ENCODE results near the gene WWP2.
"Not testable (repeated sequence)": the region's sequence is repeated elsewhere in the genome, so short reads cannot be mapped to it uniquely, and the experiment has no call there.

Gene WWP2

GRCh38 chr16:69969657-69970056 lies 207.5 kb downstream of the WWP2 start:
- not testable (repeated sequence) for H3K4me3 ChIP-seq (ENCODE audit: low read length); H3K27ac ChIP-seq (ENCODE audit: low read depth, low read length); H3K9ac ChIP-seq (ENCODE audit: low read length); H3K4me1 ChIP-seq (ENCODE audit: control insufficient read depth, insufficient read depth, low read length); H3K27me3 ChIP-seq (ENCODE audit: control insufficient read depth, insufficient read depth, low read length); H3K36me3 ChIP-seq (ENCODE audit: control insufficient read depth, insufficient read depth, low read length)

- H3K4me1 ChIP-seq (ENCODE audit: control insufficient read depth, insufficient read depth, low read length); H3K27me3 ChIP-seq (ENCODE audit: control insufficient read depth, insufficient read depth, low read length); H3K4me3 ChIP-seq (ENCODE audit: low read length); H3K27ac ChIP-seq (ENCODE audit: low read depth, low read length); H3K9ac ChIP-seq (ENCODE audit: low read length); H3K36me3 ChIP-seq (ENCODE audit: control insufficient read depth, insufficient read depth, low read length): not testable (repeated sequence)
These were observed 210.0 kb downstream of the WWP2 start for GRCh38 chr16:69972120-69972519.

- not testable (repeated sequence) for H3K4me1 ChIP-seq (ENCODE audit: control insufficient read depth, insufficient read depth, low read length); H3K27ac ChIP-seq (ENCODE audit: low read depth, low read length); H3K36me3 ChIP-seq (ENCODE audit: control insufficient read depth, insufficient read depth, low read length); H3K4me3 ChIP-seq (ENCODE audit: low read length); H3K27me3 ChIP-seq (ENCODE audit: control insufficient read depth, insufficient read depth, low read length); H3K9ac ChIP-seq (ENCODE audit: low read length)
These were observed 210.8 kb downstream of the WWP2 start for GRCh38 chr16:69972935-69973334.

- not testable (repeated sequence) for H3K4me1 ChIP-seq (ENCODE audit: control insufficient read depth, insufficient read depth, low read length); H3K4me3 ChIP-seq (ENCODE audit: low read length); H3K27me3 ChIP-seq (ENCODE audit: control insufficient read depth, insufficient read depth, low read length); H3K27ac ChIP-seq (ENCODE audit: low read depth, low read length); H3K9ac ChIP-seq (ENCODE audit: low read length); H3K36me3 ChIP-seq (ENCODE audit: control insufficient read depth, insufficient read depth, low read length)
These were observed 223.1 kb downstream of the WWP2 start for GRCh38 chr16:69985196-69985595.
